ENCODE data around the gene TMBIM4.

DNA sequence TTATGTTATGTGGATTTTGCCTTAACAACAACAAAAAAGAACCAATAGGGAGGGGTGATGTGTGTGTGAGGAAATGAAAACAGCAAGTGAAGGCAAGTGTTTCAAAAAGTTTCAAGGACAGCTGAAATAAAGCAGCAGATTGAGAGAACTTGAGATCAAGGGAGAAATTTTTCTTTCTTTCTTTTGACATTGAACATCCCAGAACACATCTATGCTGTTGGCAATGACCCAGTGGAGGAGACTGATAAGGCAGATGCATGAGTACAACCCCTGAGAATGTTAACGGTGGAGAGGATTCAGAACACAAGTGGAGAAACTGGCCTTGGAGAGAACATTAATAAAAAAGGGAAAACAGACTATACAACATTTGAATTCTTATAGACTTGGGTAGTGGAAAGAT, 42.1 kb downstream of the TMBIM4 start:
- TF ChIP-seq, protein P1, sequence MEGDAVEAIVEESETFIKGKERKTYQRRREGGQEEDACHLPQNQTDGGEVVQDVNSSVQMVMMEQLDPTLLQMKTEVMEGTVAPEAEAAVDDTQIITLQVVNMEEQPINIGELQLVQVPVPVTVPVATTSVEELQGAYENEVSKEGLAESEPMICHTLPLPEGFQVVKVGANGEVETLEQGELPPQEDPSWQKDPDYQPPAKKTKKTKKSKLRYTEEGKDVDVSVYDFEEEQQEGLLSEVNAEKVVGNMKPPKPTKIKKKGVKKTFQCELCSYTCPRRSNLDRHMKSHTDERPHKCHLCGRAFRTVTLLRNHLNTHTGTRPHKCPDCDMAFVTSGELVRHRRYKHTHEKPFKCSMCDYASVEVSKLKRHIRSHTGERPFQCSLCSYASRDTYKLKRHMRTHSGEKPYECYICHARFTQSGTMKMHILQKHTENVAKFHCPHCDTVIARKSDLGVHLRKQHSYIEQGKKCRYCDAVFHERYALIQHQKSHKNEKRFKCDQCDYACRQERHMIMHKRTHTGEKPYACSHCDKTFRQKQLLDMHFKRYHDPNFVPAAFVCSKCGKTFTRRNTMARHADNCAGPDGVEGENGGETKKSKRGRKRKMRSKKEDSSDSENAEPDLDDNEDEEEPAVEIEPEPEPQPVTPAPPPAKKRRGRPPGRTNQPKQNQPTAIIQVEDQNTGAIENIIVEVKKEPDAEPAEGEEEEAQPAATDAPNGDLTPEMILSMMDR (conservative IDR thresholded peaks at IDR 0.05) = no peak
- TF ChIP-seq ZFX (IDR thresholded peaks at IDR 0.05) = no peak

All from C4-2B (cell line).